HG02588 (cell line): ENCODE data around the gene HGFAC.

Experiments used
- ATAC-seq: cut with Tn5 transposase; IDR thresholded peaks from one replicate; pipeline ENCODE4 v1.9.1; 2021; ENCODE audit warnings: mild to moderate bottlenecking, moderate library complexity; ENCODE audit not compliant: unreplicated experiment

Gene HGFAC

GRCh38 chr4:3441501-3442459 lies at the start of gene HGFAC:
Gene HGFAC (plus strand): TSS chr4:3441968. CDS start chr4:3442002, 34 bp downstream.
- ATAC-seq: no peak

- ATAC-seq: no peak
These were observed 49.4 kb upstream of the HGFAC start for GRCh38 chr4:3392321-3392720.

GRCh38 chr4:3393171-3393570 lies 48.6 kb upstream of the HGFAC start:
- ATAC-seq: no peak

GRCh38 chr4:3396600-3396999 lies 45.2 kb upstream of the HGFAC start:
- no peak for ATAC-seq

DNA sequence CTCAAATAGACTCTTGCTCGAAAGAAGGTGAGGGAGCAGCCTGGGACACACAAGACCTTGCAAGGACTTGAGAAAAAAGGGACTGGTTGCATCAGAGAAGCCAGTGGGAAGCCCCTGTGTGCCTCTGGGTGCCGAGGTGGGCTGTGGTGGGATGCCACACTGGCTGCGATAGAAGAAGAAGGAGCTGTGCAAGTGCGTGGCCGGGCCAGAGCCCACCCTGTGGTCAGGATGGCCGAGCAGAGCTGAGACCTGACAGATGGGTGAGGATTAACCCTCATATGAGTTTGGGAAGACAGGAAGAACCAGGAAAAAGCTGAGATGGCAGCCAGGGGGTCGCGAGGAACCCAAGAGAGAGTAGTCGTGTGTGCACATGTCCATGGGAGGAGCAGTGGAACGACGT lies 44.6 kb upstream of the HGFAC start:
- ATAC-seq: no peak

DNA sequence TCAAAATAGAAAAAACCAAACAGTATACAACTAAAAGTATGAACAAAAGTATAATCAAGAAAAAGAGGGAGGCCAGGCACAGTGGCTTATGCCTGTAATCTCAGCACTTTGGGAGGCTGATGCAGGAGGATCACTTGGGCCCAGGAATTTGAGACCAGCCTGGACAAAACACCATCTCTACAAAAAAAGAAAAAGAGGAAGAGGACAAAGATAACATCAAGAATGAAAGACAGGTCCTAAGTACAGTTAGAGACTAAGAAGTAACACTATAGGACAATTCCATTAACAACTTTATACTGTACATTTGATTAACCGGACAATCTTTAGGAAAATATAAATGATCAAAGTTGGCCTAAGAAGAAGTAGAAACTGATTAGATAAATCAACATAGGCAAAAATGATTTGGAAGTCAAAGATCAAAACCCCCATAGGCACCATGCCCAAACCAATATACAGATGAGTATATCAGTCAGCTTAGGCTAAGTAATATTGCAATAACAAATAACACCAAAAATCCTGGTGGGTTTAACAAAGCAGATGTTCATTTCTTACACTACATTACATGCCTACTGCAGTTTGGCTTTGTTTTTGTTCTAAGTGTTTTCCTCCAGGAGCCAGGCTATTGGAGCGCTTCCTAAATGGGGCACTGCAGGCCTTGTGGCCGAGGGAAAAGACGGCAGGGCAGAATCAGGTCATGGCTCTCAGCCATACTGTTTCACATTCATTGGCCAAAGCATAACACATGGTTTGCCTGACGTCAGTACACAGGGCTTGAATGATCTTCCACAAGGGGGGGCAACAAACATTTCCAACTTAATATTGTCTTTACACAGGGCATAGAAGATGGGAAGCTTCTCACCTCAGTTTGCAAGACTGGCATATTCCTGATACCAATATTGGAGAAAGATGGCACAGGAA lies 42.2 kb upstream of the HGFAC start:
- no peak for ATAC-seq

- ATAC-seq: no peak
These were observed 40.2 kb upstream of the HGFAC start for GRCh38 chr4:3401436-3402171.

DNA sequence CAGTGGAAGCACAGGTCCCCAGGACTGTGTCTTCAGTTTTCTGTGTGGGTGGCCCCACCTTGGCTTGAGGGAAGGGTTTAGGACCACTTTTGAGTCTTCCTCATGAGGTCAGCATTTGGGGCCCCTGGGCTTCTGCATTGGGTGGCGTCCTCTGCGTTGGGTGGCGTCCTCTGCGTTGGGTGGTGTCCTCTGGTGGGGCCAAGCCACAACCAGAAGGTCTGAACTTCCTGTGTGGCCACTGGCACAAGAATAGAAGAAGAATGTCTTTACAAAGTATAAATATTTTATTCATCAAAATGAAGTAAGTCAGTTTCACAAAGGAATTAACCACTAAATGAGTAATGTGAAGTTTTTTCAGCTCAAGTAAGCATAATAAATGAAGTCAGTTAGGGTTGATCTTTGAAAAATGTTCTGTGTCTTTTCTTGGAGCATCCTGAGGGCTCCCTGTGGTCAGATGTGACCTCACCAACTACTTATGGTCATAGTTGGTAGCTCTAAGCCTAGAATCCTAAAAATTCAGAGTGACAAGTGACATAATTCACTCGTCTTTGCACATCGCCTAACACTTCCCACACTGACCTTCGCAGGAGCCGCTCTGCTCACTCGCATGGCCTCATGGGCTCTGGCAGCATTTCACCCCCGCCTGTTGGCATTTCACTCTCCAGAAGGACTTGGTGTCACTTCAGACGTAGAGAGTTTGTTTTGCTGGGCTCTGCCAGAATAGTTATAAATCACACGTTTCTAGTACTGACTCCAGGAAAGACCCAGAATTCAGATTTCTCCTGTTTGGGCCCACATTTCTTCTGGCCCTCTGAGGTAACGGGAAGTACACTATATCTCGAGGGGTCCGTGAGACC lies 39.0 kb upstream of the HGFAC start:
- ATAC-seq: no peak

- no peak for ATAC-seq
These were observed 38.3 kb upstream of the HGFAC start for GRCh38 chr4:3403348-3403906.

GRCh38 chr4:3404546-3404945 lies 37.2 kb upstream of the HGFAC start:
- ATAC-seq: no peak

DNA sequence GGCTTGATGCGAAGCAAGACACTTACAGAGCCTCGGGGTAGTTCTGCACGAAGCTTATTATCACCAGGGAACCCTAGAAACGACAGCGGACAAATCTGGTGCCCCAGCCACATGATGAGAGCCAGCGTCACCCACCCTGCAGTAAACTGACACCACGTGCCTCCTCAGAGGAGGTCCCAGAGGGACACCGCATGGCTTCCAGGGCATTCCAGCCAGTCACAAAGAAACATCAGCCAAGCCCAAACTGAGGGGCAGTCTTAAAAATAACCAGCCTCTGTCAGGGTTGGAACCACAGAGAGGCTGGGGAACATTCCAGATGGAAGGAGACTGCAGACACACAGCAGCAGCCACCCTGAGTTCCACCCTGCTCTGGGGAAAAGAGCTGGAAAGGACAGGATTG lies 36.6 kb upstream of the HGFAC start:
- no peak for ATAC-seq

DNA sequence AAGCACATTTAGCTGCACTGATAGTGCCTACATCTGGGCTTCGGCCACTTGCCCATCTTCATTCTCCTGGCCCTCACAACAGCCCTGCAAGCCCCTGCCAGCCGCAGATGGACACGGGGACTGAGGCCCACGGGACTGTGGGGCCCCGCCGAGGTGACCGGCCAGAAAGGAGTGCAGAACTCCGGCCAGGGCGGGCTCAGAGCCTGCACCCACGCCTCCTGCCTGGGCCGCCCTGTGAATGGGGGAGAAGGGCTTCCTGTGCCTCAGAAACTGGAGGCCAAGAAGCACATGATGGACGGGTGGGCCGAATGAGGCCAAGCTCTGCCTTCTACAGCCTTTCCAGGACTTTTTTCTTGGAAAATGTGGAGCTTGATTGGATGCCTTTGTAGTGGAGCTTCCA lies 35.7 kb upstream of the HGFAC start:
- ATAC-seq: no peak

DNA sequence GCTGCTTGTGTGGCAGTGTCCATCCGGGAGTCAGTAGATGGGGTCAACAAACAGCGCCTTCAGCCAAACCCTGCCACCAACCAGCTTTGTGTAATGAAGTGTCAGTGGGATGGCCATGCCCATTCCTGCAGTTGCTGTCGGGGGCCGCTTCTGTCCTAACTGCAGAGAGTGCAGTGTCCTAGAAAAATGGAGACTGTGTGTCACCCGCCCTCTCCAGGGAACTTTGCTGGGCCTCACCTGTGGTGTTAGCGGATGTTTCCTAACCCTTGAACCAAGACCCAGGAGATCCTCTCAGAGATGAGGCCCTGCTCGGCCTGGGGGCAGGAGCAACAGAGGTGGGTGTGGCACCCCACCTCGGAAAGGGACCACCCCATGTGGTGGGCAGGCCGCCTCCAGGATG lies 35.3 kb upstream of the HGFAC start:
- ATAC-seq: no peak

DNA sequence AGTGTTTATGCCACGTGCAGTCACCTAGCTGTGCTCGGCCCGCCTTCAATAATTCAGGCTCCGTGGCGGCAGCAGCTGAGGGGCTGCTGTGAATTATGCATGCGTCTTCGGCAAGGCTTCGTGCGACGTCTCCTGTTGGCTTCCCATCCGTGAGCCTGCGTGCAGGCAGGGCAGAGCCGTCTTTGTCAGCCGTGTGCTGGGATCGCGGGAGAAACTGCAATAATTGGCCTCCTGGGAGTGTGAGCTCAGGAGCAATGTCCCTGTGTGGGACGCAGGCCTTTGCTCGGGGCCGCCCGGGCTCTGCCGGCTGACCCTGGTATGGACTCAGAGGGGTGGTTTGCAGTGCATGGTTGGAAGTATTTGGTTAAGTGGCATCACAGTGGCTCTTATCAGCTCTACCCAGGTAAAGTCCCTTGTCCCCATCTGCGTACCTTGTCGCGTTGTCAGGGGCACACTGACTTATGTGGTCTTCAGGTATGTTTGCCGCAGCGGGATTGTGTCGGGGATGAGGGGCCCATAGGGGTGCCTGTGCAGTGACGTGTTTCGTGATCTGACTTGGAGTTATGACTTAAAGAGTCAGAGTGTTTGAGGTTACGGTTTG lies 34.5 kb upstream of the HGFAC start:
- no peak for ATAC-seq

DNA sequence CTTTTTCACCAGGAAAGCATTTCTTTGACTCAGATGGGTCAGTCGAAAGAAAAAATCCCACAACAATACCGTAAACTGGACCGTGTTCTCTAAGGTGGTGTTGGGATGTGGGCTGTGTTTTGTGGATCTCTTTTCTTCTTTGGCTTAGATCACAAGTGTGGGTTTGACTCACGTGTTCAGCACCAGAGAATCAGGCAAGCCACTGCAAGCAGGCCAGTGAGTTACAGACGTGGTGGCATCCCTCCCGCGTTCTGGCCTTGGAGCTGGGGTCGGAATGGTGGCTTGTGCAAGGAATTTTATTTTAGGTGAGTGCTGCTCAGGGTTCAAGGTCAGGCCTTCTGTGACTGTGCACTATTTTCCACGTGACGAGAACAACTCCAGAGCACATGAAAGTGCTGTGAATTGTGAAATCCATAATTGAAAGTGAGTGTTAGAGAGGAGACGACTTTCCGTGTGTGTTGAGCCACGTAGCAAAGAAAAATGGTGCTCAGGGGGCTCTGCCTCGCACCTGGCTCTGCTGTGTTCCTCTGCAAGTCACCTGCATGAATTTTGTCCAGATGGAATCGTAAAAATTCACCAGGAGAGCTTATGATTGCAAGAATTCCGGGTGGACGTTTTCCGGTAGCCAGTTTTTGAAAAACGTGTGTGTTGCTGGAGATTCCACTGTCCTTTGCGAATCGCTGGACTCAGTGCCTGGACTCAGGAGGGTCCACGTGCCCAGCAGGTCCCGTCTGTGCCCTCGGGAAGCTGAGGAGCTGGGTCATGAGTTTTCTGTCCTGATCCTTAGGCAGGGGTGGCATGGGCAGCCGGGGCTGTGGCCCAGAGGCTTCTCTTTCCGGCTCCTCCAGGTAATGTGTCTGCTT lies 33.6 kb upstream of the HGFAC start:
- no peak for ATAC-seq

GRCh38 chr4:3408793-3409330 lies 32.9 kb upstream of the HGFAC start:
- no peak for ATAC-seq

DNA sequence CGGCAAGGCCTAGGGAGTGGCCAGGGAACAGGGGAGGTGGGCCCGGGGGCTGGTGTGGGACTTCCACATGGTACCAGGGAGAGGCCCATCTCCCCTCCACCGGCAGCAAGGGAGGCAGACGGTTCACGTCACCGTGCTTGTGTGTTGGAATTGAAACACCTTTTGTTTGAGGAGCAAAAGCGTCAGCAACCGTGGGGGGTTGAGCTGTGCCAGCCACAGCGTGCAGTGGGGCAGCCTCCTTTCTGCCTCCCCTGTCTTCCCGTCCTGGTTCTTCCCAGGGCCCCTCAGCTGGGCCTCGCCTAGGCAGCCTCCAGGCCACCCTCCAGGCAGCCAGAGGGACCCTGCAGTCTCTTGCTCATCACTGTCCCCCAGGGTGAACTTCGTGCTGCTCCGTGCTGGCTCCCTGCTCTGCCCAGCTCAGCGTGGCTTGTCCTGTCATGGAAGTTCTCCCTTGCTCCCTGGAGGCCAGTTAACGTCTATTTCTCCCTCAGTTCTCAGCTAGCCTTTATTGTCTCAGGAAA lies 32.1 kb upstream of the HGFAC start:
- no peak for ATAC-seq
